Activated CD4-positive, alpha-beta T cell treated with anti-CD3 and anti-CD28 coated beads for 36 hours (primary cell): ENCODE results near the gene FAM131A. TPM values are rescaled to one million over a fixed set of nuclear protein-coding genes. Genes with fewer than 3 reads are reported as not detected.

Experiments
- ATAC-seq: fragments of 200-7000 bp; cut with Tn5 transposase; one replicate; pipeline ENCODE4 v1.10.0; 2021; ENCODE audit warnings: mild to moderate bottlenecking, moderate library complexity
- CTCF ChIA-PET: fragments of 350-600 bp; sonication (Branson Sonifier 250); formaldehyde crosslinking; loops from one replicate; lab custom pipeline; 2021; ENCODE audit warnings: antibody characterized with exemption; lab: Charles Lee
- POLR2A ChIA-PET: fragments of 350-600 bp; sonication (Branson Sonifier 250); formaldehyde crosslinking; loops from one replicate; lab custom pipeline; 2021; ENCODE audit warnings: antibody characterized with exemption, inconsistent platforms; lab: Charles Lee
- DNase-seq: peaks from one replicate; pipeline ENCODE4 v3.0.0-alpha.2; 2020
- H3K27ac Mint-ChIP-seq: one replicate; pipeline ENCODE4 v1.8.0; 2021; ENCODE audit warnings: mixed read lengths
- H3K27me3 Mint-ChIP-seq: one replicate; pipeline ENCODE4 v1.8.0; 2021; ENCODE audit warnings: mixed read lengths
- H3K36me3 Mint-ChIP-seq: one replicate; pipeline ENCODE4 v1.8.0; 2021; ENCODE audit warnings: low read depth, mixed read lengths
- H3K4me1 Mint-ChIP-seq: one replicate; pipeline ENCODE4 v1.8.0; 2021; ENCODE audit warnings: mixed read lengths
- H3K4me3 Mint-ChIP-seq: one replicate; pipeline ENCODE4 v1.8.0; 2021; ENCODE audit warnings: mild to moderate bottlenecking, moderate library complexity, mixed read lengths
- H3K9me3 Mint-ChIP-seq: one replicate; pipeline ENCODE4 v1.8.0; 2021; ENCODE audit warnings: low read depth, mixed read lengths
- intact Hi-C, 2 experiments: fragments of 100-400 bp; cut with DNase I in 1 of 2; cut with micrococcal nuclease in 1 of 2; formaldehyde crosslinking; loops; one replicate each; pipeline versions ENCODE4 v1.14.2 to v1.15.1; 2022 to 2024; cut with DNase I, micrococcal nuclease
- total RNA-seq, 2 experiments: library from RNA; stranded (reverse); gene quantifications; one replicate each; pipeline ENCODE4 v1.2.3, GENCODE V29; 2021

Gene FAM131A
- total RNA-seq, 2 experiments from 2014 or later = 3.7 to 4.5 TPM

GRCh38 chr3:184300378-184300720 is 37.1 kb upstream of the FAM131A start:
- H3K4me1 Mint-ChIP-seq = peaks cover 19% of the 10 kb centered on the region
- ChIA-PET CTCF (interaction anchor here (0.9 kb wide), 1 partner anchor 114 kb away, joined by 6 read pairs; no protein-coding TSS in a partner anchor), POLR2A (interaction anchor here (0.6 to 1.0 kb wide), 2 partner anchors 11 to 16 kb away, joined by 3 read pairs; no protein-coding TSS in a partner anchor)
- intact Hi-C loops = no loop called here
- H3K4me3 Mint-ChIP-seq = peak overlapping the region; percentile 84
- DNase-seq (no peak), ATAC-seq (no peak)
- no peaks in the 10 kb centered on the region for H3K27me3 Mint-ChIP-seq
- peaks cover 50% of the 10 kb centered on the region for H3K36me3 Mint-ChIP-seq
- H3K9me3 Mint-ChIP-seq = no peaks in the 10 kb centered on the region
- H3K27ac Mint-ChIP-seq = no peak overlapping the region

DNA sequence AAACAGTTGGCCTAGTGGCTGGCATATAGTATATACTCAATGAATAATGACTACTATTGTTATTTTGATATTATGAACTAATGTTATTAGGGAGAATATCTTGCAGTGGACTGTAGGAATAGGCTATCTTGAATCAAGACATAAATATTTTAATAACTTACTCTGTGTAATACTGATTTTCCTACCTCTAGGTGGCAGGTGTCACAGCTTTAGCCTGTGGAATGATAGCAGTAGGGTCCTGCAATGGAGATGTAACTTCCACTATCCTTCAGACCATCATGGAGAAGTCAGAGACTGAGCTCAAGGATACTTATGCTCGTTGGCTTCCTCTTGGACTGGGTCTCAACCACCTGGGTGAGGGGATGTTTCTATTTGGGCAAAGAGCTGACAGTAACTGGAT is 31.8 kb upstream of the FAM131A start:
- POLR2A ChIA-PET = interaction anchor here (0.5 to 0.9 kb wide), 2 partner anchors 20 to 39 kb away, joined by 3 read pairs; no protein-coding TSS in a partner anchor

GRCh38 chr3:184306341-184306972 is 30.9 kb upstream of the FAM131A start:
- Mint-ChIP-seq H3K4me1 (peaks cover 8% of the 10 kb centered on the region), H3K36me3 (peaks cover 71% of the 10 kb centered on the region), H3K27me3 (no peaks in the 10 kb centered on the region), H3K4me3 (no peak overlapping the region), H3K9me3 (no peaks in the 10 kb centered on the region), H3K27ac (peak overlapping the region; percentile 49)
- POLR2A ChIA-PET = interaction anchor here (0.6 to 0.9 kb wide), 2 partner anchors 20 to 101 kb away, joined by 3 read pairs; no protein-coding TSS in a partner anchor
- intact Hi-C loops = no loop called here
- ATAC-seq (no peak), DNase-seq (no peak)
- CTCF ChIA-PET = interaction anchor here (0.6 to 1.5 kb wide), 4 partner anchors 12 to 312 kb away, joined by 3 to 5 read pairs (median 3); partner anchors contain the start of gene FAM131A

More for the DNA sequence above, 31.8 kb upstream of the FAM131A start:
- no peak for DNase-seq
- no peak overlapping the region for H3K4me3 Mint-ChIP-seq
- peak; percentile 57 for ATAC-seq
- no peaks in the 10 kb centered on the region for H3K9me3 Mint-ChIP-seq
- H3K36me3 Mint-ChIP-seq = peaks cover 77% of the 10 kb centered on the region
- H3K4me1 Mint-ChIP-seq = peaks cover 13% of the 10 kb centered on the region
- no peaks in the 10 kb centered on the region for H3K27me3 Mint-ChIP-seq
- CTCF ChIA-PET = interaction anchor here (0.6 to 1.5 kb wide), 4 partner anchors 13 to 311 kb away, joined by 3 to 5 read pairs (median 3); partner anchors contain the start of gene FAM131A
- no peak overlapping the region for H3K27ac Mint-ChIP-seq
- intact Hi-C loops = no loop called here

- Mint-ChIP-seq H3K4me1 (peaks cover 4% of the 10 kb centered on the region), H3K4me3 (no peak overlapping the region), H3K27me3 (no peaks in the 10 kb centered on the region), H3K9me3 (no peaks in the 10 kb centered on the region), H3K36me3 (peaks cover 58% of the 10 kb centered on the region), H3K27ac (no peak overlapping the region)
- ATAC-seq (no peak), DNase-seq (no peak)
- POLR2A ChIA-PET = no interaction called here
- CTCF ChIA-PET = interaction anchor here (0.8 kb wide), 1 partner anchor 40 kb away, joined by 3 read pairs; no protein-coding TSS in a partner anchor
- intact Hi-C loops = no loop called here
These were observed 29.5 kb upstream of the FAM131A start for GRCh38 chr3:184307915-184308314.

GRCh38 chr3:184308744-184309143 is 28.7 kb upstream of the FAM131A start:
- Mint-ChIP-seq H3K27ac (peak overlapping the region; percentile 9), H3K4me1 (peaks cover 4% of the 10 kb centered on the region), H3K9me3 (no peaks in the 10 kb centered on the region), H3K27me3 (no peaks in the 10 kb centered on the region), H3K36me3 (peaks cover 50% of the 10 kb centered on the region), H3K4me3 (no peak overlapping the region)
- ATAC-seq (no peak), DNase-seq (no peak)
- CTCF ChIA-PET = interaction anchor here (0.6 kb wide), 1 partner anchor 63 kb away, joined by 3 read pairs; no protein-coding TSS in a partner anchor
- POLR2A ChIA-PET = no interaction called here
- intact Hi-C loops = no loop called here

- no peaks in the 10 kb centered on the region for H3K9me3 Mint-ChIP-seq
- H3K27me3 Mint-ChIP-seq = no peaks in the 10 kb centered on the region
- DNase-seq = no peak
- ChIA-PET CTCF (interaction anchor here (0.6 kb wide), 1 partner anchor 9 kb away, joined by 3 read pairs; no protein-coding TSS in a partner anchor), POLR2A (interaction anchor here (1.1 kb wide), 2 partner anchors 9 to 11 kb away, joined by 3 to 4 read pairs; no protein-coding TSS in a partner anchor)
- peaks cover 12% of the 10 kb centered on the region for H3K4me1 Mint-ChIP-seq
- ATAC-seq = no peak
- H3K4me3 Mint-ChIP-seq = no peak overlapping the region
- H3K27ac Mint-ChIP-seq = no peak overlapping the region
- intact Hi-C loops = no loop called here
- peaks cover 38% of the 10 kb centered on the region for H3K36me3 Mint-ChIP-seq
These were observed 25.8 kb upstream of the FAM131A start for GRCh38 chr3:184311633-184312032.

GRCh38 chr3:184314363-184314699 is 23.1 kb upstream of the FAM131A start, which contains the start of gene EIF4G1:
Gene EIF4G1 (plus strand): TSS chr3:184314606. CDS start chr3:184315797, 1,191 bp downstream.
- Mint-ChIP-seq H3K27ac (peak within 1 kb of the TSS; percentile 90), H3K4me1 (peaks cover 29% of the 10 kb centered on the region), H3K27me3 (no peaks in the 10 kb centered on the region), H3K36me3 (peaks cover 33% of the 10 kb centered on the region), H3K4me3 (peak within 1 kb of the TSS; percentile 84), H3K9me3 (no peaks in the 10 kb centered on the region)
- ChIA-PET POLR2A (interaction anchor here (0.7 kb wide), 1 partner anchor 104 kb away, joined by 3 read pairs; no protein-coding TSS in a partner anchor), CTCF (no interaction called here)
- DNase-seq (peak; percentile 96), ATAC-seq (peak; percentile 89)
- intact Hi-C loops = loop anchor here (1.0 to 2.0 kb wide), 7 partner anchors 15 to 140 kb away; partner anchors contain the start of genes EEF1AKMT4 (in 2 of the 2), PSMD2 (in 2 of the 2), ABCF3 (in 1 of the 2) and AP2M1 (in 1 of the 2)

- Mint-ChIP-seq H3K27me3 (no peaks in the 10 kb centered on the region), H3K36me3 (peaks cover 32% of the 10 kb centered on the region), H3K27ac (peak overlapping the region; percentile 88), H3K4me3 (peak overlapping the region; percentile 84), H3K4me1 (peaks cover 34% of the 10 kb centered on the region), H3K9me3 (no peaks in the 10 kb centered on the region)
- ATAC-seq = peak; percentile 37
- intact Hi-C loops = loop anchor here (1.0 to 5.0 kb wide), 9 partner anchors 16 to 678 kb away; partner anchors contain the start of genes AP2M1 (in 2 of the 2), EEF1AKMT4 (in 2 of the 2), PSMD2 (in 2 of the 2) and ABCF3 (in 1 of the 2)
- DNase-seq = peak; percentile 74
- POLR2A ChIA-PET = interaction anchor here (2.2 kb wide), 1 partner anchor 10 kb away, joined by 10 read pairs; no protein-coding TSS in a partner anchor
- CTCF ChIA-PET = interaction anchor here (0.6 kb wide), 1 partner anchor 33 kb away, joined by 3 read pairs; no protein-coding TSS in a partner anchor
These were observed 22.5 kb upstream of the FAM131A start for GRCh38 chr3:184314700-184315542.

DNA sequence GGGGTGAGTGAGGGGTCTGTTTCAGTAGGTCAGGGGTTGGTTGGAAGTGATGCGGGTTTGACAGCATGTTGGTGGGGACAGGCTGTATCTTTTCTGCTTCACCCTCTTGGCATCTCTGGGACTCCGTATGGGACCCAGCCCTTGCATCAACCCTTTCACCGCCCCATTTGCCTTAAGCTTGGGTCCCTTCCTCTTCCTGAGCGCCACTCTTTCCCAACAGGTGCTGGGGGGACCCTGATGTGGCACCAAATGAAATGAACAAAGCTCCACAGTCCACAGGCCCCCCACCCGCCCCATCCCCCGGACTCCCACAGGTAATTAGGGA is 21.9 kb upstream of the FAM131A start:
- intact Hi-C loops = loop anchor here (2.0 to 5.0 kb wide), 3 partner anchors 47 to 678 kb away; partner anchors contain the start of genes AP2M1 (in 1 of the 2) and KLHL24 (in 1 of the 2)
- ChIA-PET CTCF (interaction anchor here (1.1 kb wide), 1 partner anchor 13 kb away, joined by 3 read pairs; no protein-coding TSS in a partner anchor), POLR2A (interaction anchor here (2.2 kb wide), 1 partner anchor 10 kb away, joined by 10 read pairs; no protein-coding TSS in a partner anchor)
- DNase-seq (no peak), ATAC-seq (peak; percentile 6)
- peak overlapping the region; percentile 84 for H3K4me3 Mint-ChIP-seq
- peaks cover 37% of the 10 kb centered on the region for H3K4me1 Mint-ChIP-seq
- peak overlapping the region; percentile 88 for H3K27ac Mint-ChIP-seq
- no peaks in the 10 kb centered on the region for H3K9me3 Mint-ChIP-seq
- H3K27me3 Mint-ChIP-seq = no peaks in the 10 kb centered on the region
- peaks cover 34% of the 10 kb centered on the region for H3K36me3 Mint-ChIP-seq

GRCh38 chr3:184315871-184316661 is 21.3 kb upstream of the FAM131A start:
- CTCF ChIA-PET = interaction anchor here (0.8 to 1.1 kb wide), 2 partner anchors 12 to 132 kb away, joined by 3 read pairs; no protein-coding TSS in a partner anchor
- H3K4me1 Mint-ChIP-seq = peaks cover 39% of the 10 kb centered on the region
- H3K27me3 Mint-ChIP-seq = no peaks in the 10 kb centered on the region
- peak overlapping the region; percentile 88 for H3K27ac Mint-ChIP-seq
- H3K36me3 Mint-ChIP-seq = peaks cover 39% of the 10 kb centered on the region
- peak overlapping the region; percentile 84 for H3K4me3 Mint-ChIP-seq
- no peaks in the 10 kb centered on the region for H3K9me3 Mint-ChIP-seq
- intact Hi-C loops = loop anchor here (1.0 to 5.0 kb wide), 4 partner anchors 18 to 679 kb away; partner anchors contain the start of genes AP2M1 (in 1 of the 2) and KLHL24 (in 1 of the 2)
- DNase-seq (no peak), ATAC-seq (no peak)
- POLR2A ChIA-PET = interaction anchor here (0.8 to 2.2 kb wide), 4 partner anchors 9 to 80 kb away, joined by 3 to 10 read pairs (median 4); no protein-coding TSS in a partner anchor
